Breast epithelium (tissue), 3 donors: ENCODE results near the gene CNKSR3.

Experiments used
- CTCF ChIP-seq, 3 donors: fragments of 450-650 bp; IDR thresholded peaks; one replicate each; pipeline ENCODE4 v1.5.1; 2016 to 2017; ENCODE audit warnings: antibody characterized with exemption in 3 of 3, mild to moderate bottlenecking in 3 of 3, moderate library complexity in 3 of 3
- POLR2A ChIP-seq: fragments of 450-650 bp; IDR thresholded peaks from one replicate; pipeline ENCODE4 v1.6.1; 2016; ENCODE audit warnings: antibody characterized with exemption, mild to moderate bottlenecking, moderate library complexity

- TF ChIP-seq POLR2A: no peak
- TF ChIP-seq CTCF (IDR thresholded peaks at IDR 0.05): no peak
Measured at GRCh38 chr6:154406301-154406700, 104.2 kb downstream of the CNKSR3 start.
